KMS-11 (cell line): ENCODE results near the gene SUN1.
"Not testable (repeated sequence)": the region's sequence is repeated elsewhere in the genome, so short reads cannot be mapped to it uniquely, and the experiment has no call there.

Experiments
- H2AFZ ChIP-seq: fragments of 200-600 bp; sonication (generic); 2 replicates; pipeline ENCODE4 v1.6.1; 2016; ENCODE audit warnings: antibody characterized with exemption, mixed run types, low read depth
- H3K27ac ChIP-seq: fragments of 200-600 bp; sonication (generic); 2 replicates; pipeline ENCODE4 v1.6.1; 2016; ENCODE audit warnings: mild to moderate bottlenecking, mixed run types
- H3K27me3 ChIP-seq: fragments of 200-600 bp; sonication (generic); 2 replicates; pipeline ENCODE4 v1.6.1; 2017; ENCODE audit warnings: mild to moderate bottlenecking, low read depth, mixed run types, moderate library complexity; ENCODE audit not compliant: insufficient read depth
- H3K36me3 ChIP-seq: fragments of 200-600 bp; sonication (generic); 2 replicates; pipeline ENCODE4 v1.6.1; 2017; ENCODE audit warnings: mild to moderate bottlenecking, mixed run types; ENCODE audit not compliant: insufficient read depth
- H3K4me1 ChIP-seq: fragments of 200-600 bp; sonication (generic); 2 replicates; pipeline ENCODE4 v1.6.1; 2016; ENCODE audit warnings: mild to moderate bottlenecking, low read depth, mixed run types; ENCODE audit not compliant: poor library complexity, severe bottlenecking
- H3K4me2 ChIP-seq: fragments of 200-600 bp; sonication (generic); 2 replicates; pipeline ENCODE4 v1.7.0; 2016; ENCODE audit warnings: mild to moderate bottlenecking, mixed run types
- H3K4me3 ChIP-seq: fragments of 200-600 bp; sonication (generic); IDR thresholded peaks from 2 replicates; pipeline ENCODE4 v1.6.1; 2017; ENCODE audit warnings: low read depth, low read length, mixed read lengths; ENCODE audit not compliant: insufficient read depth
- H3K79me2 ChIP-seq: fragments of 200-600 bp; sonication (generic); 2 replicates; pipeline ENCODE4 v1.6.1; 2016; ENCODE audit warnings: low read depth, mixed run types; ENCODE audit not compliant: insufficient read depth
- H3K9ac ChIP-seq: fragments of 200-600 bp; sonication (generic); 2 replicates; pipeline ENCODE4 v1.6.1; 2016; ENCODE audit warnings: mild to moderate bottlenecking, mixed run types
- H4K20me1 ChIP-seq: fragments of 200-600 bp; sonication (generic); 2 replicates; pipeline ENCODE4 v1.6.1; 2016; ENCODE audit warnings: mild to moderate bottlenecking, mixed run types; ENCODE audit not compliant: insufficient read depth
- CTCF ChIP-seq: fragments of 200-600 bp; sonication (generic); conservative IDR thresholded peaks from 2 replicates; pipeline ENCODE4 v1.6.1; 2017; ENCODE audit warnings: low read depth, mild to moderate bottlenecking, antibody characterized with exemption, low read length, moderate library complexity, mixed read lengths

Gene SUN1

GRCh38 chr7:844043-844442, 11.8 kb downstream of the SUN1 start:
- H3K36me3 ChIP-seq = no peaks in the 10 kb centered on the region

DNA sequence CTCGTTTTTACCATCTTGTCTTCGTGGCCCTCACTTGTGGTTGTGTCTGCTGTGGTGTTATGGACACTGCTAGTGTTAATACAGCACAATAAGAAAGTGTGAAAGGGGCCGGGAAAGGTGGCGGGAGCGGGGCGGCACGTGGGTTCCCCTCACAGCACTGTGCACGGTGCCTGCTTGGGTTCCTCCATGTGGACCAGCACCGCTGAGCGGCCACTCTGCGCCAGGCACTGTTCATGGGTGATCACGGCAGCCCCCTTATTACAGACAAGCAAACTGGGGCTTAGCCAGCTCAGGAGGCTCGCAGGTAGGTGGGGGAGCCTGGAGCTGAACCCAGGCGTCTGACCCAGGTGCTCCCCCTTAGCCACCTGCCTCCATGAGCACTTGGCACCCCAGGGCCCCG, 12.2 kb downstream of the SUN1 start:
- Histone ChIP-seq H4K20me1 (no peaks in the 10 kb centered on the region), H3K27ac (no peak overlapping the region), H3K27me3 (no peaks in the 10 kb centered on the region), H3K4me2 (no peak overlapping the region), H3K9ac (no peak overlapping the region), H3K4me1 (no peaks in the 10 kb centered on the region), H3K4me3 (no peak overlapping the region), H3K79me2 (no peaks in the 10 kb centered on the region), H2AFZ (no peak overlapping the region), H3K36me3 (no peaks in the 10 kb centered on the region)
- TF ChIP-seq CTCF = no peak

More at GRCh38 chr7:844043-844442, 11.8 kb downstream of the SUN1 start:
- Histone ChIP-seq H4K20me1 (no peaks in the 10 kb centered on the region), H3K27me3 (no peaks in the 10 kb centered on the region), H3K4me1 (no peaks in the 10 kb centered on the region), H3K4me2 (no peak overlapping the region), H3K79me2 (no peaks in the 10 kb centered on the region), H3K4me3 (no peak overlapping the region), H3K9ac (no peak overlapping the region), H3K27ac (no peak overlapping the region), H2AFZ (no peak overlapping the region)
- TF ChIP-seq CTCF = no peak

DNA sequence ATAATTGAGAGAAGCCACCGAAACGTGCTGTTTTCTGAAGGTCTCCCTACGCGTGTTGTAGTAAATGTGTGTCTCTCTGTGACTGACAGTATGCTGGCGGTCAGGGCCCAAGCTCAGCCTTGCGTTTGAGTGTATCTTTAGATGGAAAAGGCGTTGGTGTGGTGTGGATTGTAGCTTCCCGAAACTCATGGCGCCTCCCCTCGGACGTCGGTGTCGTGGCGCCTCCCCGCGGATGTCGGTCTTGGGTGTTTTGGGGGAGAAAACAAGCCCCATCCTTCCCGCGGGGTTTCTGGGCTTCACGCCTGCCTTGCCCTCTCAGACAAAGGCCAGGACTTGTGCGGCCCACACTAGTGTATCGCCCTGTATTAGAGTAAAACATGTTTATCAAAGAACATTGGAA, 12.8 kb downstream of the SUN1 start:
- H3K79me2 ChIP-seq = no peaks in the 10 kb centered on the region
- H3K4me2 ChIP-seq = no peak overlapping the region
- H3K4me3 ChIP-seq = no peak overlapping the region
- H4K20me1 ChIP-seq = no peaks in the 10 kb centered on the region
- no peaks in the 10 kb centered on the region for H3K36me3 ChIP-seq
- no peak for TF ChIP-seq CTCF
- H3K9ac ChIP-seq = no peak overlapping the region
- no peaks in the 10 kb centered on the region for H3K27me3 ChIP-seq
- no peaks in the 10 kb centered on the region for H3K4me1 ChIP-seq
- no peak overlapping the region for H3K27ac ChIP-seq
- H2AFZ ChIP-seq = no peak overlapping the region

DNA sequence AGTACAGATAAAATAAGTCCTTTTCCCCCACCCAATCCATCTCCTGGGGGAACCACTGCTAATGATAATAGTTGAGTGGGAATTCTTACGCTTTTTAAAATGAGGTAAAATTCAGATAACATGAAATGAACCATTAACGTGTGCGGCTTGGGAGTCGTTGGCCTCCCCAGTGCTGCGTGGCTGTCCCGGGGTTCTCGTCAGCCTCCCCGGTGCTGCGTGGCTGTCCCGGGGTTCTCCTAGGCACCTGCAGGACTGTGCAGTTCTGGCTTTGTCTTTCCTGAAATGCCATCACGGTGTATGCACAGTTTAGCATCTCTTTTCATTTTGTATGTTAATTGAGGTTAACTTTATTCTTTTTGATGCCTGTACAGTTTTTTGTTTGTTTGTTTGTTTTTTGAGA, 13.5 kb downstream of the SUN1 start:
- Histone ChIP-seq H3K4me2 (no peak overlapping the region), H3K27me3 (no peaks in the 10 kb centered on the region), H2AFZ (no peak overlapping the region), H3K79me2 (no peaks in the 10 kb centered on the region), H3K4me3 (no peak overlapping the region), H3K27ac (no peak overlapping the region), H3K4me1 (no peaks in the 10 kb centered on the region), H3K9ac (no peak overlapping the region), H3K36me3 (no peaks in the 10 kb centered on the region), H4K20me1 (no peaks in the 10 kb centered on the region)
- TF ChIP-seq CTCF = no peak

GRCh38 chr7:846958-847650, 14.8 kb downstream of the SUN1 start:
- not testable (repeated sequence) for H3K9ac ChIP-seq, H3K4me2 ChIP-seq, H3K4me1 ChIP-seq, H3K27me3 ChIP-seq, H2AFZ ChIP-seq, H3K27ac ChIP-seq, H3K4me3 ChIP-seq, H4K20me1 ChIP-seq, H3K36me3 ChIP-seq, H3K79me2 ChIP-seq

- not testable (repeated sequence) for H4K20me1 ChIP-seq, H3K79me2 ChIP-seq, H3K36me3 ChIP-seq, H3K27me3 ChIP-seq, H2AFZ ChIP-seq, H3K4me1 ChIP-seq, H3K4me3 ChIP-seq, H3K4me2 ChIP-seq, H3K9ac ChIP-seq, H3K27ac ChIP-seq
Measured at GRCh38 chr7:847728-848127, 15.5 kb downstream of the SUN1 start.
